ENCODE results near the gene UTP25.

UTP25 gene

DNA sequence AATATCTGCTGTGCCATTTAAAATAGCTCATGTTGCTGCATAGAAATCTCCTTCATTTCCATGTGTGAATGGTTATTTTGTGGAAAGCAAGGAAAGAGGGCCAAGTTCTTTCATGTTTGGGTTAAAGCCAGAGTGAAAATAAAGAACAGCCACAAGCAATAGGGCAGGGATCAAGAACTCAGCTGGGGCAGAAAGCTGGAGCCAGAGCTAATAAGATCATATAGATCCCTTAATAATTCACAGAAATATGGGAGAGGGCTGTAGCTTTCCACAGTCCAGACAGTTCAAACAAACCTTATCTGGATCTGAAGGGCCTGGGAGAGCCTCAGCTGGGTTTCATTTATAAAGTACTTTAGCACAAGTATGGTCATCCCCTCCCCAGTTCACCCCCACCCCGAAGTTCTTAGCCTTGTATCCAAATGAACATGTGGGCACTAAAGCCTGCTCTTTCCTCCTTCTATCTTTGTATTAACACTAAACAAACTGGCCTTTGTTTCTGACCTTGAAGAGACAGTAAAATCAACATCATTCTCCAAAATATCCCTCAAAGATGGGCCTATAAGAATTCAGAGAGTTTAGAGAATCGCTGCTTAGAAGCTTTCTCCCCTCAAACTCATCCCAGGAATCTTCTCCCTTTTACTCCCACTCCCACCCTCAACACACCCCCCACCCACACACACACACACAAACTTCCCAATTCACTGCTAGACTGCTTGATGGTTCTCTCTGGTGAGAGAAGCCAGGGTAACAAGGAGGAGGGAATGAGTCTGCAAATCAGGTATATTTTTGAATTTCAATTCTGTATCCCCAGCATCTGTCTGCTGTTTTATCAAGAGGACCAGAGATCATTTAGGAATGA lies 41.7 kb downstream of the UTP25 start:
- peaks cover 18% of the 10 kb centered on the region for H3K4me1 ChIP-seq
- no peak overlapping the region for H3K4me3 ChIP-seq
- no peak overlapping the region for H3K4me2 ChIP-seq
- no peak for TF ChIP-seq Cebpa-rat (IDR thresholded peaks at IDR 0.05)
- H3K9ac ChIP-seq = no peak overlapping the region
- H4K20me1 ChIP-seq = no peaks in the 10 kb centered on the region
- no peak overlapping the region for H3K27ac ChIP-seq
- peaks cover 18% of the 10 kb centered on the region for H3K9me3 ChIP-seq
- H3K36me3 ChIP-seq = no peaks in the 10 kb centered on the region
- no peaks in the 10 kb centered on the region for H3K27me3 ChIP-seq

DNA sequence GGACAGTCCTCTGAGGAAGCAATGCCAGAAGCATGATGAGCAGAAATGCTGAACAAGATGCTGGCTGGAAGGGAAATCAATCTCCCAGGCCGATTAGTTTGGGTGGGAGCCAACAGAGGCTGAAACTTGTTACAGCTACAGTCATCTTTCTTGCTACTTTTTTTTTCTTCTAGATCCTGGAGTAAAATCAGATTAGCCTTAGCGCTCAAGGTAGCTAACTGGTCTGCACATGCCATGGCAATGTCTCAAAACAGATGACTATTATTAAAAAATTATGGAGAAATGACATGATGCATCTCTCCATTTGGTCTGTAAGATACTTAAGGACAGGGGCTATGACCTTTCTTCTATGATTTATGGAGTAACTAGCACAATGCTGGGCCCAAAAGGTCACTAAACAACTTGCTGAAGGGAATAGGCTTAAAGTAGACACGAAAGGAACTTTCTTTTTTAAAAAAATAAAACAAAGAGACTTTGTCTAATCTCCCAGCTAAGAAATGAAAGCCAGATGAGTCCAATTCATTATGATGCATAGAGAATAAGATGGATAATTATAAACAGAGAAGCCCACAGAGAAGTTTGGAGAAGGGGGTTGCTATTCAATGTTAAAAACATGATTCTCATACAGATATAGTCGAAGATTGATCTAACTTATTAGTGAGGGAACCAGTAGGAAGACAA lies 42.5 kb downstream of the UTP25 start:
- Histone ChIP-seq H3K27ac (no peak overlapping the region), H4K20me1 (no peaks in the 10 kb centered on the region), H3K9me3 (peaks cover 18% of the 10 kb centered on the region), H3K4me2 (no peak overlapping the region), H3K4me3 (no peak overlapping the region), H3K27me3 (no peaks in the 10 kb centered on the region), H3K36me3 (no peaks in the 10 kb centered on the region), H3K9ac (no peak overlapping the region), H3K4me1 (peaks cover 23% of the 10 kb centered on the region)
- TF ChIP-seq Cebpa-rat (IDR thresholded peaks at IDR 0.05) = no peak

DNA sequence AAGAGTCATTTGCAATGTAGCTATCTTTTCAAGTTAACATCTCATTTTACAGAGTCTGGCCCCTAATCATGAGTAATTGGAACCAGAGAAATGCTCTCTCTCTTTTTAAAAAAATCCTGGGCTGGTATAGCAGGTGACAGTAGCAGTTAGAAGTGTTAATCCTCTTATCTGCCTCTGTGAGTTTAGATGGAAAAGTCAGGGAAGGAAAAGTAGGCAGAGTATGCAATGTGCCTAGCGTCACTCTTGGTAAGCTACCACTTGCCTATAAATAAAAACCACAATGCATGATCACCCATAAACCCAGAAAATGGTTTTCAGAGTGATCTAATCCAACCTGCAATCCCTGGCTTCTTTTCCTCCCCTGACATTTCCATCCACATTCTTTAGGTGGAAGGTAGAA lies 43.2 kb downstream of the UTP25 start:
- Histone ChIP-seq H3K27ac (no peak overlapping the region), H4K20me1 (no peaks in the 10 kb centered on the region), H3K9ac (no peak overlapping the region), H3K9me3 (peaks cover 18% of the 10 kb centered on the region), H3K27me3 (no peaks in the 10 kb centered on the region), H3K4me2 (no peak overlapping the region), H3K36me3 (no peaks in the 10 kb centered on the region), H3K4me3 (no peak overlapping the region), H3K4me1 (peaks cover 29% of the 10 kb centered on the region)
- TF ChIP-seq Cebpa-rat (IDR thresholded peaks at IDR 0.05) = no peak

DNA sequence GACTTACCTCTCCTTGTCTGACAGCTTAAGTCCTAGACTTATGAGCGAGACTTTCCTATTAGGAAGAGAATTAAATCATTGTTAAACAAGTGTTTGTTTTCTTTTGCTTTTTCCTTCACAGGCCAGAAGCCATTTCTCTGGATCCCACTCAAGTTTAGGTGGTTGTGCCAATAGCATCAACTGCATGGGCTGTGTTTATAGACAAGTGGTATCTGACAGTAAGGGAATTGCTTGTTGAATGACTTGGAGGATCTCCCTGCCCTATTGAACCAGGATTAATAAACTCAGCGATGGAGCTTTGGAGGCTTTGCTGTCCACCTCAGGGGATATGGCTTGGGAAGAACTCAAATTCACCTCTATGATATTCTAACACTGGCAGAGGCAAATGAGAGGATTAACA lies 43.7 kb downstream of the UTP25 start:
- no peaks in the 10 kb centered on the region for H4K20me1 ChIP-seq
- peaks cover 15% of the 10 kb centered on the region for H3K9me3 ChIP-seq
- H3K36me3 ChIP-seq = no peaks in the 10 kb centered on the region
- no peaks in the 10 kb centered on the region for H3K27me3 ChIP-seq
- H3K4me3 ChIP-seq = no peak overlapping the region
- H3K9ac ChIP-seq = no peak overlapping the region
- no peak overlapping the region for H3K27ac ChIP-seq
- TF ChIP-seq Cebpa-rat (IDR thresholded peaks at IDR 0.05) = no peak
- no peak overlapping the region for H3K4me2 ChIP-seq
- peaks cover 29% of the 10 kb centered on the region for H3K4me1 ChIP-seq

DNA sequence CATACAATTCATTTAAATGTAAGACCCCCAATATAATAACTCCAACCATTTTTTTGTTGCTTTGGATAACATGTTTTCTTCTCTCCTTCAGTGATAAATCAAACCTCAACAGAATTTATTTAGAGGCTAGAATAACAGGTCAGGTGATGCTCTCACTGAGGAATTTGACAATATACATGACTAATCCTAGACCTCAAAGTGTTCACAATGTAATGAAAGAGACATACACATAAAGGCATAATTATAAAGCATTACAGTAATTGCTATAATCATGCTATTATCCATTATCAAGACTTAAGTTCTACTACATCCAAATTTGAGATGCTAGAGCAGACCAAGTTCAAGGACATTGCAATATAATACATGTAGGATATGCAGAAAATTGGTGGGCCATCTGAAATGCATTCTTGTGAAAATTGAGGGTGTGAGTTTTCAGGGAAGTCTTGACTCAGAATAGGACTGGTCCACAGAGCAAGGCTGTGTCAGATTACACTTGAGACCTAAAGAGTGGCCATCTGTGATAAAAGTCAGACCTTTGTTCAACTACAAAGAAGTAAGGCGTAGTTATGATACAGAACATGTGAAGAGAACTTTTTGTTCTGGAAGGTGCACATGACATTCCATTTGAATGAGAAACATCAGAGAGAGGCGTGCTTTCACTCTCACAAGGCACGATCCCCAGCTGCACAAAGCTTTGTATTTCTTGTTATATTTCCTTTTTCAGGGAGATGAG lies 45.5 kb downstream of the UTP25 start:
- no peaks in the 10 kb centered on the region for H4K20me1 ChIP-seq
- no peaks in the 10 kb centered on the region for H3K36me3 ChIP-seq
- no peak overlapping the region for H3K27ac ChIP-seq
- H3K9ac ChIP-seq = no peak overlapping the region
- H3K4me1 ChIP-seq = peaks cover 30% of the 10 kb centered on the region
- no peaks in the 10 kb centered on the region for H3K27me3 ChIP-seq
- TF ChIP-seq Cebpa-rat (IDR thresholded peaks at IDR 0.05) = no peak
- no peak overlapping the region for H3K4me2 ChIP-seq
- H3K4me3 ChIP-seq = no peak overlapping the region
- no peaks in the 10 kb centered on the region for H3K9me3 ChIP-seq

DNA sequence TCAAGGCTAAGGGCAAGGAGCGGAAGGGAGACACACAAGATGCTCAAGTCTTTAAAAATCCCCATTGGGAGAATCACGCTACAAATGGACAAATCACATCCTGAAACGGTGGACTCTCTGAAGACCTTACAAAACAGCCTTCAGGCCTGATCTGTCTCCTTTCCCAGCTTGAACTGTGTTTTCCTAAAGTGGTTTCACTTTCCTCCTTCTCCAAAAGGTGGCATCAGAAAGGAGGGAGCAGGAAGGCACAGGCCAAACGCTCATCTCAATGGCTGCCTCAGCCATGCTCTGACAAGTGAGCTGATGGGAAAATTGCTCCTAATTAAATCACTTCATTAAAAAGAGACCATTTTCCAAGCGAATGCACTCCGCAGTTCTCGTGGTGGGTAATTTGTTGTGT lies 47.7 kb downstream of the UTP25 start:
- Histone ChIP-seq H3K27ac (peak overlapping the region; percentile 11), H3K9me3 (no peaks in the 10 kb centered on the region), H3K4me2 (peak overlapping the region; percentile 51), H3K9ac (no peak overlapping the region), H3K36me3 (no peaks in the 10 kb centered on the region), H3K27me3 (no peaks in the 10 kb centered on the region), H3K4me1 (peaks cover 28% of the 10 kb centered on the region), H3K4me3 (no peak overlapping the region), H4K20me1 (no peaks in the 10 kb centered on the region)
- no peak for TF ChIP-seq Cebpa-rat (IDR thresholded peaks at IDR 0.05)

DNA sequence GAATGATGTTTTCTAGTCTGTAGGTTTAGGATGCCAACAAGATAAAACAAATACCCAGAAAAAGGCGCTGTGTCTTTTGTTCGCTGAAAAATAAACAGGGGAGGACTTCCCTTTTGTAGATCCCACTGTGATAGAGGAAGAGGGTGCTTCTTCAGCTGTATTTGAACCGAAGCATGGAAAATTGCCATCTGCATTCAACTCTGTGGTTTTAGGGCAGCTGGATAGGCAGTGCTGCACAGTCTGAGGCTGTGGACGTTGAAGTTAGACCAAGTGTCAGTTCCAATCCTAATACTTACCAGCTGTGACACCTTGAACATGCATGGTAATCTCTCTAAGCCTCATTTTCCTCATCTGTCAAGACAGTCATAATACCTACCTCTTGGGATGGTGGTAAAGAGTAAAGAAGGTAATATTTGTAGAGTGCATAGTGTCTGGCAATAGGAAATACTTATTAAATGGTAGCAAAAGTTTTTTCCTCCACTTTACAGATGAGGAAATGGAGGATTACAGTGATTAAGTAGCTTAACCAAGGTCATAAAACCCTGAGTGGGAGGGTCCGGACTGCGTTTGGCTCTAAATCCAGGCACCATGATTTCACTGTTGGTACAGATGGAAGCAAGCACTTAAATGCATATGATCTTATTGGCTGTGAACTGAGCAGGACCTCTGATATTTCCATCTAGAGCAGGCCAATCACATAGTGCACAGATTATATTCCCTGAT lies 48.5 kb downstream of the UTP25 start:
- peak overlapping the region; percentile 51 for H3K4me2 ChIP-seq
- H3K9me3 ChIP-seq = no peaks in the 10 kb centered on the region
- no peaks in the 10 kb centered on the region for H3K27me3 ChIP-seq
- no peak overlapping the region for H3K4me3 ChIP-seq
- H3K4me1 ChIP-seq = peaks cover 28% of the 10 kb centered on the region
- H3K9ac ChIP-seq = no peak overlapping the region
- no peaks in the 10 kb centered on the region for H3K36me3 ChIP-seq
- no peaks in the 10 kb centered on the region for H4K20me1 ChIP-seq
- H3K27ac ChIP-seq = peak overlapping the region; percentile 11
- no peak for TF ChIP-seq Cebpa-rat (IDR thresholded peaks at IDR 0.05)

DNA sequence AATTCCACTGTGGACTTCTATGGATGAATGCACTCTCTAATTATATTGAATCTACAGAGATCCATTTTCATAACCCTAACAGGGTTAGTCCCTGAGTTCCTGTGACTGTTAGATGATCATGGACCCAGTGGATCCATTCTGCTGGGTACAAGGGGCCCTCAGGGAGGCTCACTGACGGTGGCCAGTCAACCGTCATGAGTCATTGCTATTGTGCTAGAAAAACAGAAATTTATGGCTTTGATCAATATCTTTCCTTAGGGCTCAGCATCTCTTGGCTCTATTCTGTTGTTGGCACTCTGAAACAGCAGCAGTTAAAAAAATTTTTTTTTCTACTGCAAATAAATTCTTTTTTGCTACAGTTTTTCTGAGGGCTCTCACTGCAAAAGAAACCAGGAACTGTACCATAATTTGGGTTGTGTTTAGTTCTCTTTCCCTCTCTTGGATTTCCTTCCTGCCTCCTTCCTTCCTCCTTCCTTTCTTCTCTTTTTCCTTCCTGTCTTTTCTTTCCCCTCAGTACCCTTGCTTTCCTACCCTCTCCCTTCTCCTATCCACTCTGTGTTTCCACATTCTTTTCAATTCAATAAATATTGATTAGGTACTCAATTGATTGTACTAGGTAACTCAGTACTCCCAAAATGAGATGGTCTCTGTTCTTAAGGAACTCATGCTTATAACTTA lies 49.5 kb downstream of the UTP25 start:
- H3K4me1 ChIP-seq = peaks cover 30% of the 10 kb centered on the region
- H3K9ac ChIP-seq = no peak overlapping the region
- no peaks in the 10 kb centered on the region for H4K20me1 ChIP-seq
- 0 out of 2 replicates have a peak overlapping the region, but pooled peaks have one; percentile 3 for H3K27ac ChIP-seq
- H3K9me3 ChIP-seq = no peaks in the 10 kb centered on the region
- H3K36me3 ChIP-seq = no peaks in the 10 kb centered on the region
- peak overlapping the region; percentile 51 for H3K4me2 ChIP-seq
- no peaks in the 10 kb centered on the region for H3K27me3 ChIP-seq
- H3K4me3 ChIP-seq = no peak overlapping the region
- no peak for TF ChIP-seq Cebpa-rat (IDR thresholded peaks at IDR 0.05)

DNA sequence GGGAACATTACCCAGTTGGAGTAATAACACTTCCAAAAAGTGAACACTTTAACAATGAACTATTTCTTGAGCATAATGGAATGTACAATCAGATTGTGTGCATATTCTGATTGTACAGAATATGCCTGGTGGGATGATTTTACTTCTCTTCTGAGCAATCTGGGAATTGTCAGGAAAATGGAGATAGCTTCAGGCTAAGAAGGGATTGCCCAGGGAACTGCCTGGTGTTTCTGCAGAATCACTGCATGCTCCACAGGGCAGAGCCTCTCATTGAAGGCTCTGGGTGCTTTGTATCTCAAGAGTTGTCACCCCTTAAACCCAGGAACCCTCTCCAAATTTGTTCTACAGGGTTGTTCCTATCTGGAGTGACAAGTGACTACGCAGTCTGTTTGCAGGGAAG lies 51.2 kb downstream of the UTP25 start:
- H3K27ac ChIP-seq = no peak overlapping the region
- H3K4me3 ChIP-seq = no peak overlapping the region
- H4K20me1 ChIP-seq = no peaks in the 10 kb centered on the region
- no peak for TF ChIP-seq Cebpa-rat (IDR thresholded peaks at IDR 0.05)
- no peaks in the 10 kb centered on the region for H3K27me3 ChIP-seq
- H3K4me2 ChIP-seq = no peak overlapping the region
- H3K9me3 ChIP-seq = no peaks in the 10 kb centered on the region
- peaks cover 48% of the 10 kb centered on the region for H3K4me1 ChIP-seq
- H3K9ac ChIP-seq = no peak overlapping the region
- no peaks in the 10 kb centered on the region for H3K36me3 ChIP-seq
